ENCODE data around the gene FBN2.

- TF ChIP-seq POLR2AphosphoS5 (IDR thresholded peaks at IDR 0.05) (no peak), POLR2A (IDR thresholded peaks at IDR 0.05) (no peak), CTCF (IDR thresholded peaks at IDR 0.05) (no peak), EP300 (IDR thresholded peaks at IDR 0.05) (no peak)
Observed at GRCh38 chr5:128252196-128252595, 285.8 kb downstream of the FBN2 start.
